ACC112 (cell line): ENCODE results near the gene TSPAN6.

Source experiments
- H2AFZ ChIP-seq: fragments of 200-600 bp; sonication (generic); one replicate; pipeline ENCODE4 v1.6.0; 2017; ENCODE audit warnings: antibody characterized with exemption, low read length; ENCODE audit not compliant: unreplicated experiment
- H3K27ac ChIP-seq: fragments of 200-600 bp; sonication (generic); 2 replicates; pipeline ENCODE4 v1.5.1; 2014; ENCODE audit warnings: low read depth, mild to moderate bottlenecking, antibody characterized with exemption, low read length, moderate library complexity
- H3K27me3 ChIP-seq: fragments of 200-600 bp; sonication (generic); 2 replicates; pipeline ENCODE4 v1.6.1; 2014; ENCODE audit warnings: mild to moderate bottlenecking, antibody characterized with exemption, low read length, moderate library complexity, mixed read lengths; ENCODE audit not compliant: insufficient read depth
- H3K36me3 ChIP-seq: fragments of 200-600 bp; sonication (generic); 2 replicates; pipeline ENCODE4 v1.6.1; 2016; ENCODE audit warnings: mild to moderate bottlenecking, antibody characterized with exemption, low read length, moderate library complexity, mixed read lengths; ENCODE audit not compliant: insufficient read depth
- H3K4me1 ChIP-seq: fragments of 200-600 bp; sonication (generic); one replicate; pipeline ENCODE4 v1.6.1; 2016; ENCODE audit warnings: low read length, mixed read lengths; ENCODE audit not compliant: insufficient read depth, unreplicated experiment, control insufficient read depth
- H3K4me3 ChIP-seq: fragments of 200-600 bp; sonication (generic); 2 replicates; pipeline ENCODE4 v1.5.1; 2014; ENCODE audit warnings: mild to moderate bottlenecking, low read depth, low read length
- H3K79me2 ChIP-seq: fragments of 200-600 bp; sonication (generic); one replicate; pipeline ENCODE4 v1.6.0; 2016; ENCODE audit warnings: low read length; ENCODE audit not compliant: control insufficient read depth, unreplicated experiment, insufficient read depth

Gene TSPAN6

DNA sequence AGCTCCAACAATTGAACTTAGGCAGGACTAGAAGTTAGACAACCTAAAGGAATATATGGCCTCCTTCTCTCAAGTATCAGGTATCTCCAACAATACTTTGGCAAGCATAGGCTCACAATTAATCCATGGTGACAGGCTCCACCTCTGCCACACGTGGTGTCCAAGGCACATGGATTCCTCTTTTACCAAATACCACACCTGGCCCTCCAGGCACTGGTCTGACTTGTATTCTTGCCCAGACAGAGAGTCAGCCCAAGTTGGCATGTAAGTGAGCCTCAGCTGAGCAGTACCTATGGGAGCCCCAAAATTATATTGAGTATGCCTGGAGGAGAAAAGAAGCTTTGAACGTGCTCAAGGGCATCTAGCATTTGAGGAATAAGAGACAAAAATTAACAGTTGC, 27.0 kb upstream of the TSPAN6 start:
- Histone ChIP-seq H3K4me1 (peaks cover 27% of the 10 kb centered on the region), H3K36me3 (peaks cover 12% of the 10 kb centered on the region)

DNA sequence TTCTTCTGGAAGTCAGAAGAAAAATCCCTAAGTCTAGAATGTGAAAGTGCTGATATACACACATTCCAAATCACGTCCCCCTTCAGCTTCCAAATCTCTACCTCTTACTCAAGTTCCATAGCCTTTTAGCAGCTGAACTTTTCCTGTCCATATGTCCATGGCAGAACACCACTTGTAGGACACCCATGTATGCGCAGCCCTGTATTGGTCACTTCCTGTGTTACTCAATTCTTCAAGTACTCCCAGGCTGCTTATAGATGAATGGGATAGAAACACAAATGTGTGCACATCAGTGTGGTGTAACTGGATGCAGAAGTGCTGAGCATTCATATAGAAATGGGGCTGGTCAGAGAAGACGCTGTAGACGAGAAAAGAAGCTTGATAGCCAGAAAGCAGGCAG, 26.2 kb upstream of the TSPAN6 start:
- no peaks in the 10 kb centered on the region for H3K27me3 ChIP-seq
- H3K79me2 ChIP-seq, result peaks cover 6% of the 10 kb centered on the region
- H2AFZ ChIP-seq, result no peak overlapping the region
- peaks cover 33% of the 10 kb centered on the region for H3K4me1 ChIP-seq
- no peak overlapping the region for H3K4me3 ChIP-seq
- peaks cover 12% of the 10 kb centered on the region for H3K36me3 ChIP-seq
- H3K27ac ChIP-seq, result peak overlapping the region; percentile 44; the same call in 1 of the 2 replicates

More for the DNA sequence above, 27.0 kb upstream of the TSPAN6 start:
- Histone ChIP-seq H3K4me3 (no peak overlapping the region), H3K27ac (no peak overlapping the region), H3K27me3 (no peaks in the 10 kb centered on the region), H3K79me2 (peaks cover 6% of the 10 kb centered on the region), H2AFZ (no peak overlapping the region)

DNA sequence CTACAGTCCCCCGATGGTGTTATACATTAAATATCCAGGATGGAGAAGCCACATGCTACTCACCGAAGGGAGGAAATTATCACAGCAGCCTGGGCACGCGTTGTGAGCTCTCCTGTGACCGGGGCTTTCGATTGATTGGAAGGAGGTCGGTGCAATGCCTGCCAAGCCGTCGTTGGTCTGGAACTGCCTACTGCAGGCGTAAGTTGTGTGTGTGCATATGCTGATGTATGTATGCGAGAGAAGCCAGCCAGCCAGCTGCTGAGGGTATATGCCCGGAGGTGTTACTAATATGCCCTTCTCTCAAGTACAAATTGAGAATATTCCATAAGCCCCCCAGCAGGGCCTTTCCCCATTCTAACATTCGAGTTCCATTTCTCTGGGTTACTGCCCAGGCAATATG, 25.6 kb upstream of the TSPAN6 start:
- no peaks in the 10 kb centered on the region for H3K27me3 ChIP-seq
- peaks cover 33% of the 10 kb centered on the region for H3K4me1 ChIP-seq
- H3K4me3 ChIP-seq, result no peak overlapping the region
- H3K27ac ChIP-seq, result 0 out of 2 replicates have a peak overlapping the region, but pooled peaks have one; percentile 44
- H3K79me2 ChIP-seq, result peaks cover 6% of the 10 kb centered on the region
- H2AFZ ChIP-seq, result no peak overlapping the region
- peaks cover 12% of the 10 kb centered on the region for H3K36me3 ChIP-seq

DNA sequence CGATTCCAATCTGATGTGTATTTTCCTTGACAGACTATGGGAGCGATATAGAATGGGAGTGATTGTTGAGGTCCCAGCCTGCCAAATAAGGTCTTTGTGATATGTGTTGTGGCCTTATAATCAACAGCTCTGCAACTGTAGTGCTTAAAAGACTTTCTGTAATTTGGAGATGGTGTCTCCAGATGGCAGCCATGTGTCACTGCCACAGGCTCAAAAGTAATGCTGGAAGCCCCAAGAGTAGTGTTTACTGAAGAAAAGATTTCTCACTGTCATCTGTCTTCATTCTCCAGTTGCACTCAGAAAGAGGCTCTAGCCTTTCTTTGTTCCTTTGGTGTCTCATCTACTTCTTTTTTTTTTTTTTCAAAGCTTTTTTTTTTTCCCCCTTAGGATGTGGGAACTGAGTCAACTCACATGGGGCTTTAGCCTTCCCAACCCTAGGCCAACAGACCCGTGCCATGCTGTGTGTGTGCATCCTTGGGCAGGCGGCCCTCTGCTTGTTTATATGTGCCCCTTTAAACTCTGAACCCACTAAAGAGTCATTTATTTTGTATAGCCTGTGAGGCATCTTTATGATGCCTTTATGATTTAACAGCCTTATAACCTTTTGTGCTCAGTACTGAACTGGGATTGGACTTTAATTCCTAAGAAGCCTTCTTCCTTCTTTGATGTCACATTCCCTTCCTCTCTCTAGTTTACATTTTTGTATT, 23.0 kb upstream of the TSPAN6 start:
- Histone ChIP-seq H3K27ac (peak overlapping the region; percentile 18), H3K36me3 (peaks cover 9% of the 10 kb centered on the region; the same call in 1 of the 2 replicates), H3K79me2 (peaks cover 6% of the 10 kb centered on the region), H3K27me3 (no peaks in the 10 kb centered on the region), H3K4me1 (peaks cover 34% of the 10 kb centered on the region), H3K4me3 (no peak overlapping the region), H2AFZ (no peak overlapping the region)

GRCh38 chrX:100658941-100659381, 22.4 kb upstream of the TSPAN6 start:
- Histone ChIP-seq H3K36me3 (peaks cover 9% of the 10 kb centered on the region; the same call in 1 of the 2 replicates), H3K4me3 (no peak overlapping the region), H3K27ac (peak overlapping the region; percentile 18), H3K4me1 (peaks cover 39% of the 10 kb centered on the region), H2AFZ (no peak overlapping the region), H3K27me3 (no peaks in the 10 kb centered on the region), H3K79me2 (peaks cover 6% of the 10 kb centered on the region)

DNA sequence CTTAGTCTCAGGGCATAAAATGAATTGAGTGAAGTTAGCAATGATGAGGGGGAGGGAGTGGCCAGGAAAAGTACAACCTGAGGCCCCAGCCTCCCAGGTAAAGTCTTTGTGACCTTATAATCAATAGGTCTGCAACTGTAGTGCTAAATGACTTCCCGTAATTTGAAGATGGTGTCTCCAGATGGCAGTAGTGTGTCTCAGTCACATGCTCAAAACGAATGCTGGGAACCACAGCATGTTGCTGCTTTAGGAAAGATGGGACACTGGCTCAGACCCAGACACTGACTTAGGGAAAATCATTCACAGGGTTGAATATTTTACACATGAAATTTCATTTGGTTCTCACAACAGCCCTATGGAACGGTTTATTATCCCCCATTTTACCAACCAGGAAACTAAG, 17.7 kb upstream of the TSPAN6 start:
- peaks cover 29% of the 10 kb centered on the region for H3K4me1 ChIP-seq
- no peaks in the 10 kb centered on the region for H3K27me3 ChIP-seq
- no peak overlapping the region for H3K4me3 ChIP-seq
- peaks cover 9% of the 10 kb centered on the region for H3K79me2 ChIP-seq
- H3K27ac ChIP-seq, result peak overlapping the region; percentile 23; the same call in 1 of the 2 replicates
- H2AFZ ChIP-seq, result no peak overlapping the region
- peaks cover 8% of the 10 kb centered on the region; the same call in 1 of the 2 replicates for H3K36me3 ChIP-seq

- Histone ChIP-seq H2AFZ (no peak overlapping the region), H3K27me3 (no peaks in the 10 kb centered on the region), H3K27ac (no peak overlapping the region), H3K79me2 (peaks cover 10% of the 10 kb centered on the region), H3K4me3 (no peak overlapping the region), H3K36me3 (peaks cover 8% of the 10 kb centered on the region; the same call in 1 of the 2 replicates), H3K4me1 (peaks cover 35% of the 10 kb centered on the region)
Measured at GRCh38 chrX:100652266-100652665, 15.7 kb upstream of the TSPAN6 start.

- H3K4me3 ChIP-seq, result no peak overlapping the region
- peaks cover 48% of the 10 kb centered on the region for H3K4me1 ChIP-seq
- H2AFZ ChIP-seq, result no peak overlapping the region
- peak overlapping the region; percentile 99 for H3K27ac ChIP-seq
- H3K79me2 ChIP-seq, result peaks cover 18% of the 10 kb centered on the region
- H3K36me3 ChIP-seq, result peaks cover 8% of the 10 kb centered on the region; the same call in 1 of the 2 replicates
- H3K27me3 ChIP-seq, result no peaks in the 10 kb centered on the region
Measured at GRCh38 chrX:100650841-100651240, 14.2 kb upstream of the TSPAN6 start.

DNA sequence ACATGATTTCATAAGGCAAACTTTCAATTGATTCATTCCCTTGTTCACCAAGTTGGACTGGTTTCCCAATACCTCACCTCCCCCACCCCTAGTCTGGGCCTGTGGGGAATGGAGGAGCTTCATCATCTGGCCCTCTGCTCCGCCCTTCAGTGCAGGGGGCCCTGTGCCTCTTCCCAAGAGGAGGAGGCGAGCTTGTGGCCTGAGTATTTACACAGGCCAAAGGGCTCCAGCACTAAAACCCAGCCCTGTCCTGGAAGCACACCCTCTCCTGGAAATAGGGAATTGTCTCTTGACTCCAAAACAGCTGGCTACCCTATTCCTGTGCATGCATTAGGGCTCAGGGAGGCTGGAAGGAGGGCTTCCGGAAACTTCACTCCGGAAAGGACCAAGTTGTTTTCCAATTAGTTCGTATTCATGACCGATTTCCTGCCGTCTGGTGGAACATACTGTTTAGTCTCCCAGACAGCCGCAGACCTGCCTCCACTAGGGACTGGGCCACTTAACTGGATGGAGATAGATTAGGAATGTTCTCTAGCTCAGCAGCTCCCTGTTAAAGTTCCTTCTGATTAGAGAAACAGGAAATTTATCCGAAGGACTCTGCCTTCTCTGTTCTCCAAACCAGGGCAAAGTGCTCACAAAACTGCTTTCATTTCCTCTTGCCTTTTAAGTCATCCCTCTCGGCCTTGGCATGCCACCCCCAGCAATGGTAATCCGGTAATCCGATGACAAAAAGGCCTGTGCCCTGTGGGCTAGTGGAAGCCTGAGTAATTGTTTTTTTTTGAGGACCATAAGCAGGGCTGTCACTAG, 13.1 kb upstream of the TSPAN6 start:
- H3K4me1 ChIP-seq, result peaks cover 51% of the 10 kb centered on the region
- H3K36me3 ChIP-seq, result peaks cover 8% of the 10 kb centered on the region; the same call in 1 of the 2 replicates
- peaks cover 29% of the 10 kb centered on the region for H3K79me2 ChIP-seq
- peak overlapping the region; percentile 95 for H3K4me3 ChIP-seq
- H3K27me3 ChIP-seq, result no peaks in the 10 kb centered on the region
- H2AFZ ChIP-seq, result no peak overlapping the region
- peak overlapping the region; percentile 99 for H3K27ac ChIP-seq

GRCh38 chrX:100648458-100649417, 12.1 kb upstream of the TSPAN6 start:
- H3K36me3 ChIP-seq, result peaks cover 8% of the 10 kb centered on the region; the same call in 1 of the 2 replicates
- peak overlapping the region; percentile 99 for H3K27ac ChIP-seq
- H3K79me2 ChIP-seq, result peaks cover 36% of the 10 kb centered on the region
- H3K27me3 ChIP-seq, result no peaks in the 10 kb centered on the region
- peaks cover 44% of the 10 kb centered on the region for H3K4me1 ChIP-seq
- peak overlapping the region; percentile 95 for H3K4me3 ChIP-seq
- no peak overlapping the region for H2AFZ ChIP-seq
